ENCODE results near the gene PTPRN2. TPM values are rescaled to one million over a fixed set of nuclear protein-coding genes. Genes with fewer than 3 reads are reported as not detected.
"Not testable (repeated sequence)": the region's sequence is repeated elsewhere in the genome, so short reads cannot be mapped to it uniquely, and the experiment has no call there.

The PTPRN2 gene
- total and polyA plus RNA-seq, 2 donors (not counting 3 experiments of a cell fraction or from before 2014, with no cell fraction given) = 0.62 to 0.88 TPM

DNA sequence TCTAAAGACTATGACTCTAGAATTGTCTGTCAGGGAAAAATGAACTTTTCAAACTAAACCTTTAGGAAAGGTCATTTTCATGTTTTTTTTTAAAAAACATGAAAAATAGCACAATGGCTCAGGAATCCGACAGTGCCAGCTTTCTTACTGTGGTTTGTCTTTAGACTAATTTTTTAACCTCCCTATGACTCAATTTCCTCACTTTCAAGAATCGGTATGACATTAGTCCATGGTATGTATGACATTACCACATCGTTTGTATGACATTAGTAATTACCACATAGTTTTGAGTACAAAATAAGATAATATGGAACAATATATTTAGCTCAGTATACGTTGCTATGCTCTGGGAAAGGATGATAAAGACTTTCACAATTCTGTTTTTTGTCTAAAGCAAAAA lies 383.2 kb downstream of the PTPRN2 start:
- Histone ChIP-seq H2AFZ (ENCODE audit: low read depth, low read length) (no peak overlapping the region), H3K27me3 (ENCODE audit: control insufficient read depth in 2 of 2, insufficient read depth in 2 of 2, low read length in 2 of 2) (no peaks in the 10 kb centered on the region), H3K9ac (replicated peaks; ENCODE audit: extremely low read depth, insufficient read depth, low read length) (no peak overlapping the region), H3K79me2 (ENCODE audit: control insufficient read depth, insufficient read depth, low read length) (no peaks in the 10 kb centered on the region), H3K9me1 (replicated peaks; ENCODE audit: control insufficient read depth, extremely low read depth, insufficient read depth, low read length) (no peaks in the 10 kb centered on the region), H3K4me3 (replicated peaks in 1 of 3; ENCODE audit: insufficient read depth in 1 of 3, low read depth in 1 of 3, low read length in 3 of 3) (no peak overlapping the region), H3K4me2 (ENCODE audit: insufficient read depth, low read length) (no peak overlapping the region), H3K27ac (ENCODE audit: insufficient read depth, low read depth, low read length) (no peak overlapping the region), H3K4me1 (ENCODE audit: control insufficient read depth, extremely low read depth, insufficient read depth, low read length) (no peaks in the 10 kb centered on the region), H4K20me1 (replicated peaks; ENCODE audit: control insufficient read depth, extremely low read depth, insufficient read depth, low read length) (no peaks in the 10 kb centered on the region), H3K9me3 (replicated peaks; ENCODE audit: control insufficient read depth, insufficient read depth, low read length) (no peaks in the 10 kb centered on the region), H3K36me3 (ENCODE audit: control insufficient read depth in 2 of 2, extremely low read depth in 1 of 2, insufficient read depth in 2 of 2, low read length in 2 of 2) (no peaks in the 10 kb centered on the region)
- BruUV-seq (replicated peaks) = no TSS peak
- intact Hi-C loops (cut with micrococcal nuclease) (no loop called here), dilution Hi-C loops (cut with MboI; ENCODE audit: extremely low pct_ligation_motif_present, low sequenced_read_pairs) (no loop called here)
- no peak for TF ChIP-seq POLR2A (IDR thresholded peaks at IDR 0.05; ENCODE audit: low read depth, low read length)
- TF ChIP-seq, protein P1, sequence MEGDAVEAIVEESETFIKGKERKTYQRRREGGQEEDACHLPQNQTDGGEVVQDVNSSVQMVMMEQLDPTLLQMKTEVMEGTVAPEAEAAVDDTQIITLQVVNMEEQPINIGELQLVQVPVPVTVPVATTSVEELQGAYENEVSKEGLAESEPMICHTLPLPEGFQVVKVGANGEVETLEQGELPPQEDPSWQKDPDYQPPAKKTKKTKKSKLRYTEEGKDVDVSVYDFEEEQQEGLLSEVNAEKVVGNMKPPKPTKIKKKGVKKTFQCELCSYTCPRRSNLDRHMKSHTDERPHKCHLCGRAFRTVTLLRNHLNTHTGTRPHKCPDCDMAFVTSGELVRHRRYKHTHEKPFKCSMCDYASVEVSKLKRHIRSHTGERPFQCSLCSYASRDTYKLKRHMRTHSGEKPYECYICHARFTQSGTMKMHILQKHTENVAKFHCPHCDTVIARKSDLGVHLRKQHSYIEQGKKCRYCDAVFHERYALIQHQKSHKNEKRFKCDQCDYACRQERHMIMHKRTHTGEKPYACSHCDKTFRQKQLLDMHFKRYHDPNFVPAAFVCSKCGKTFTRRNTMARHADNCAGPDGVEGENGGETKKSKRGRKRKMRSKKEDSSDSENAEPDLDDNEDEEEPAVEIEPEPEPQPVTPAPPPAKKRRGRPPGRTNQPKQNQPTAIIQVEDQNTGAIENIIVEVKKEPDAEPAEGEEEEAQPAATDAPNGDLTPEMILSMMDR (IDR thresholded peaks at IDR 0.05; ENCODE audit: extremely low read depth in 1 of 2, insufficient read depth in 1 of 2, low read depth in 1 of 2, low read length in 2 of 2) = no peak
- no peak for TF ChIP-seq JUN (IDR thresholded peaks at IDR 0.05; ENCODE audit: borderline replicate concordance, insufficient read depth, insufficient read length, low read depth)
- no peak for TF ChIP-seq MYC (IDR thresholded peaks at IDR 0.05; ENCODE audit: low read depth, low read length)
- no peak for TF ChIP-seq FOS (IDR thresholded peaks at IDR 0.05; ENCODE audit: borderline replicate concordance, insufficient read depth, low read length)
- no peak for TF ChIP-seq MAX (IDR thresholded peaks at IDR 0.05; ENCODE audit: insufficient read depth, insufficient read length)
- no peak for TF ChIP-seq POLR2AphosphoS5 (IDR thresholded peaks at IDR 0.05; ENCODE audit: insufficient read depth, low read depth, low read length)
- TF ChIP-seq GATA2 (IDR thresholded peaks at IDR 0.05; ENCODE audit: insufficient read depth, insufficient read length, low read depth, low read length) = no peak
- TF ChIP-seq EZH2 (IDR thresholded peaks at IDR 0.05; ENCODE audit: borderline replicate concordance, low read depth, low read length, severe bottlenecking) = no peak
- FAIRE-seq (no peak), DNase-seq (ENCODE audit: low read depth, low spot score) (no peak)
- ChIA-PET CTCF (no interaction called here), POLR2A (no interaction called here)

GRCh38 chr7:158203948-158204347 lies 383.7 kb downstream of the PTPRN2 start:
- H3K27ac ChIP-seq (ENCODE audit: insufficient read depth, low read depth, low read length); H3K79me2 ChIP-seq (ENCODE audit: control insufficient read depth, insufficient read depth, low read length); H3K9ac ChIP-seq (replicated peaks; ENCODE audit: extremely low read depth, insufficient read depth, low read length); H3K9me1 ChIP-seq (replicated peaks; ENCODE audit: control insufficient read depth, extremely low read depth, insufficient read depth, low read length); POLR2A ChIA-PET; H3K4me1 ChIP-seq (ENCODE audit: control insufficient read depth, extremely low read depth, insufficient read depth, low read length); intact Hi-C loops (cut with micrococcal nuclease); H3K9me3 ChIP-seq (replicated peaks; ENCODE audit: control insufficient read depth, insufficient read depth, low read length); H4K20me1 ChIP-seq (replicated peaks; ENCODE audit: control insufficient read depth, extremely low read depth, insufficient read depth, low read length); BruUV-seq (replicated peaks); H3K4me2 ChIP-seq (ENCODE audit: insufficient read depth, low read length); H3K27me3 ChIP-seq (ENCODE audit: control insufficient read depth in 2 of 2, insufficient read depth in 2 of 2, low read length in 2 of 2); H2AFZ ChIP-seq (ENCODE audit: low read depth, low read length); CTCF ChIA-PET; FAIRE-seq; H3K36me3 ChIP-seq (ENCODE audit: control insufficient read depth in 2 of 2, extremely low read depth in 1 of 2, insufficient read depth in 2 of 2, low read length in 2 of 2); dilution Hi-C loops (cut with MboI; ENCODE audit: extremely low pct_ligation_motif_present, low sequenced_read_pairs); DNase-seq (ENCODE audit: low read depth, low spot score); H3K4me3 ChIP-seq (replicated peaks in 1 of 3; ENCODE audit: insufficient read depth in 1 of 3, low read depth in 1 of 3, low read length in 3 of 3): not testable (repeated sequence)

All from endothelial cell of umbilical vein (primary cell).